Vagina (tissue), 2 donors: Measurements from ENCODE around the gene TMOD4.

Experiments
- POLR2A ChIP-seq, 2 donors: fragments of 450-650 bp; IDR thresholded peaks; one replicate each; pipeline ENCODE4 v1.6.1; 2017; ENCODE audit warnings: antibody characterized with exemption in 2 of 2, mild to moderate bottlenecking in 2 of 2, moderate library complexity in 2 of 2
- TF ChIP-seq, protein P1 (sequence below), 3 experiments: fragments of 450-650 bp in 2 of 3; fragments of 200-600 bp in 1 of 3; sonication (generic) in 1 of 3; IDR thresholded peaks; one replicate each; pipeline ENCODE4 v1.5.1; 2017 to 2019; ENCODE audit warnings: antibody characterized with exemption in 3 of 3, mild to moderate bottlenecking in 2 of 3, moderate library complexity in 2 of 3

DNA sequence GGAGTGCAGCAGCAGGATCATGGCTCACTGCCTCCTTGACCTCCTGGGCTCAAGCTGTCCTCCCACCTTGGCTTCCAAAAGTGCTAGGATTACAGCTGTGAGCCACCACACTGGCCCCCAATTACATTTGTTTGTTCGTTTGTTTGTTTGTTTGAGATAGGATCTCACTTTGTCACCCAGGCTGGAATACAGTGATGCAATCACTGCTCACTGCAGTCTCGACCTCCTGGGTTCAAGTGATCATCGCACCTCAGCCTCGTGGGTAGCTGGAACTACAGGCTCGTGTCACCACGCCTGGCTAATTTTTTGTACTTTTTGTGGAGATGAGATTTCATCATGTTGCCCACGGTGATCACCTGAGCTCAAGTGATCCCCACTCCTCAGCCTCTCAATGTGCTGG lies 16.3 kb upstream of the TMOD4 start:
- no peak for TF ChIP-seq POLR2A (IDR thresholded peaks at IDR 0.05)
- TF ChIP-seq, protein P1, sequence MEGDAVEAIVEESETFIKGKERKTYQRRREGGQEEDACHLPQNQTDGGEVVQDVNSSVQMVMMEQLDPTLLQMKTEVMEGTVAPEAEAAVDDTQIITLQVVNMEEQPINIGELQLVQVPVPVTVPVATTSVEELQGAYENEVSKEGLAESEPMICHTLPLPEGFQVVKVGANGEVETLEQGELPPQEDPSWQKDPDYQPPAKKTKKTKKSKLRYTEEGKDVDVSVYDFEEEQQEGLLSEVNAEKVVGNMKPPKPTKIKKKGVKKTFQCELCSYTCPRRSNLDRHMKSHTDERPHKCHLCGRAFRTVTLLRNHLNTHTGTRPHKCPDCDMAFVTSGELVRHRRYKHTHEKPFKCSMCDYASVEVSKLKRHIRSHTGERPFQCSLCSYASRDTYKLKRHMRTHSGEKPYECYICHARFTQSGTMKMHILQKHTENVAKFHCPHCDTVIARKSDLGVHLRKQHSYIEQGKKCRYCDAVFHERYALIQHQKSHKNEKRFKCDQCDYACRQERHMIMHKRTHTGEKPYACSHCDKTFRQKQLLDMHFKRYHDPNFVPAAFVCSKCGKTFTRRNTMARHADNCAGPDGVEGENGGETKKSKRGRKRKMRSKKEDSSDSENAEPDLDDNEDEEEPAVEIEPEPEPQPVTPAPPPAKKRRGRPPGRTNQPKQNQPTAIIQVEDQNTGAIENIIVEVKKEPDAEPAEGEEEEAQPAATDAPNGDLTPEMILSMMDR (IDR thresholded peaks at IDR 0.05) = no peak
